ENCODE data around the gene CCL27. TPM values are rescaled to one million over a fixed set of nuclear protein-coding genes. Genes with fewer than 3 reads are reported as not detected.

CCL27 gene
- total and polyA plus RNA-seq, 2 of the 8 experiments (the other 6 are each of a cell fraction or from before 2014, with no cell fraction given): 0.42 TPM; not detected in 1

GRCh38 chr9:34688329-34689115 lies 26.1 kb upstream of the CCL27 start (continued):
- TF ChIP-seq HDAC2 (IDR thresholded peaks at IDR 0.05; ENCODE audit: borderline replicate concordance in 1 of 2, low read depth in 2 of 2, low read length in 2 of 2): no peak

Data from H1 (cell line).